Panc1 (cell line): ENCODE data around the gene UQCC2. TPM values are rescaled to one million over a fixed set of nuclear protein-coding genes. Genes with fewer than 3 reads are reported as not detected.

Source experiments
- ATAC-seq: fragments of 200-7000 bp; cut with Tn5 transposase; 2 replicates; pipeline ENCODE4 v1.9.1; 2020; ENCODE audit warnings: mild to moderate bottlenecking, moderate library complexity
- BruUV-seq: library from RNA; stranded (reverse); fragments of 400-500 nt; replicated peaks from 2 replicates; lab custom pipeline; 2021; lab: Mats Ljungman, UMichigan
- CTCF ChIA-PET: fragments of 300-600 bp; sonication (Branson Sonifier 250); formaldehyde crosslinking; loops from one replicate; lab custom pipeline; 2022; ENCODE audit warnings: antibody characterized with exemption; lab: Charles Lee
- POLR2A ChIA-PET: fragments of 300-600 bp; sonication (Branson Sonifier 250); formaldehyde crosslinking; loops from one replicate; lab custom pipeline; 2022; ENCODE audit warnings: antibody characterized with exemption; lab: Charles Lee
- DNase-seq: peaks from one replicate; pipeline ENCODE4 v3.0.0-alpha.2; 2010; ENCODE audit warnings: low read depth, low spot score
- H3K27ac ChIP-seq: 2 replicates; pipeline ENCODE4 v1.5.1; 2011; ENCODE audit warnings: mild to moderate bottlenecking, low read length, inconsistent platforms
- H3K27me3 ChIP-seq: fragments of 200-500 bp; sonication (Bioruptor generic); 2 replicates; pipeline ENCODE4 v1.6.0; 2014; ENCODE audit warnings: low read length, inconsistent platforms; ENCODE audit not compliant: control insufficient read depth, insufficient read depth
- H3K36me3 ChIP-seq: fragments of 200-500 bp; sonication (Bioruptor generic); 2 replicates; pipeline ENCODE4 v1.5.1; 2014; ENCODE audit warnings: inconsistent platforms, mild to moderate bottlenecking, low read length, moderate library complexity; ENCODE audit not compliant: control insufficient read depth, insufficient read depth
- H3K4me1 ChIP-seq: 2 replicates; pipeline ENCODE4 v1.5.1; 2011; ENCODE audit warnings: inconsistent platforms, mild to moderate bottlenecking, low read length, moderate library complexity; ENCODE audit not compliant: control insufficient read depth, insufficient read depth
- H3K4me3 ChIP-seq, 2 experiments: 2 replicates each; pipeline ENCODE4 v1.5.1; 2011 to 2012; ENCODE audit warnings: low read depth in 2 of 2, low read length in 2 of 2, mild to moderate bottlenecking in 2 of 2, inconsistent platforms in 1 of 2, moderate library complexity in 1 of 2
- H3K9me3 ChIP-seq: fragments of 200-500 bp; sonication (Bioruptor generic); 2 replicates; pipeline ENCODE4 v1.5.1; 2014; ENCODE audit warnings: low read depth, mild to moderate bottlenecking, inconsistent platforms, low read length, moderate library complexity; ENCODE audit not compliant: control insufficient read depth, insufficient read depth
- CTCF ChIP-seq: fragments of 450-650 bp; IDR thresholded peaks from 2 replicates; pipeline ENCODE4 v1.5.1; 2017; ENCODE audit warnings: mild to moderate bottlenecking
- POLR2AphosphoS5 ChIP-seq: IDR thresholded peaks from 2 replicates; pipeline ENCODE4 v1.6.1; 2012; ENCODE audit warnings: mild to moderate bottlenecking, low read depth, low read length, moderate library complexity
- REST ChIP-seq, 2 experiments: IDR thresholded peaks; 2 replicates each; pipeline ENCODE4 v1.6.1; 2011 to 2012; ENCODE audit warnings: low read depth in 2 of 2, control low read depth in 1 of 2, low read length in 1 of 2, mild to moderate bottlenecking in 1 of 2, moderate library complexity in 1 of 2; ENCODE audit not compliant: insufficient read depth in 1 of 2
- SIN3A ChIP-seq: IDR thresholded peaks from 2 replicates; pipeline ENCODE4 v1.6.1; 2012; ENCODE audit warnings: low read depth, mild to moderate bottlenecking, low read length, moderate library complexity, borderline replicate concordance; ENCODE audit not compliant: insufficient read depth
- TCF7L2 ChIP-seq: IDR thresholded peaks from 2 replicates; pipeline ENCODE4 v1.6.1; 2011; ENCODE audit warnings: mild to moderate bottlenecking, low read depth, low read length, inconsistent platforms
- in situ Hi-C: cut with HindIII; loops from 2 replicates; pipeline ENCODE4 v1.10.0; 2016; ENCODE audit warnings: low sequenced_read_pairs, low pct_unique_long_range_greater_than_20kb
- intact Hi-C: fragments of 100-400 bp; cut with micrococcal nuclease; formaldehyde crosslinking; loops from one replicate; pipeline ENCODE4 v1.10.0; 2022; ENCODE audit not compliant: unreplicated experiment
- total RNA-seq: library from RNA; stranded (reverse); gene quantifications from one replicate; pipeline ENCODE4 v1.2.1, GENCODE V29; 2021; ENCODE audit not compliant: unreplicated experiment

UQCC2 gene
- total RNA-seq, 1 experiment from 2014 or later: 135 TPM

- BruUV-seq: no TSS peak
- Histone ChIP-seq H3K4me3 (no peak overlapping the region), H3K27me3 (no peaks in the 10 kb centered on the region), H3K4me1 (no peaks in the 10 kb centered on the region), H3K9me3 (no peaks in the 10 kb centered on the region), H3K36me3 (0 out of 2 replicates have a peak, but pooled peaks cover 2% of the 10 kb centered on the region), H3K27ac (no peak overlapping the region)
- intact Hi-C loops (no loop called here), in situ Hi-C loops (no loop called here)
- CTCF ChIA-PET: no interaction called here
- DNase-seq (no peak), ATAC-seq (no peak)
- POLR2A ChIA-PET: no interaction called here
- TF ChIP-seq POLR2AphosphoS5 (no peak), TCF7L2 (no peak), SIN3A (no peak), CTCF (no peak), REST (IDR thresholded peaks at IDR 0.05; ENCODE audit: insufficient read depth in 1 of 2, low read depth in 2 of 2, low read length in 1 of 2) (no peak)
Observed at GRCh38 chr6:33686225-33686924, 25.1 kb downstream of the UQCC2 start.

- CTCF ChIA-PET: no interaction called here
- in situ Hi-C loops (no loop called here), intact Hi-C loops (no loop called here)
- H3K27ac ChIP-seq: no peak overlapping the region
- TF ChIP-seq TCF7L2: no peak
- no peak for TF ChIP-seq CTCF
- TF ChIP-seq REST (IDR thresholded peaks at IDR 0.05; ENCODE audit: insufficient read depth in 1 of 2, low read depth in 2 of 2, low read length in 1 of 2): no peak
- DNase-seq (no peak), ATAC-seq (no peak)
- H3K4me1 ChIP-seq: no peaks in the 10 kb centered on the region
- H3K4me3 ChIP-seq: no peak overlapping the region
- H3K9me3 ChIP-seq: no peaks in the 10 kb centered on the region
- no TSS peak for BruUV-seq
- POLR2A ChIA-PET: no interaction called here
- no peaks in the 10 kb centered on the region for H3K27me3 ChIP-seq
- 0 out of 2 replicates have a peak, but pooled peaks cover 2% of the 10 kb centered on the region for H3K36me3 ChIP-seq
Observed at GRCh38 chr6:33685411-33686224, 25.9 kb downstream of the UQCC2 start.
